DMS79 (cell line): Measurements from ENCODE around the gene CNTNAP3B.
"Not testable (repeated sequence)": the region's sequence is repeated elsewhere in the genome, so short reads cannot be mapped to it uniquely, and the experiment has no call there.

Experiments
- DNase-seq: peaks from one replicate; lab custom pipeline; 2025; lab: John Stamatoyannopoulos, UW

Gene CNTNAP3B

DNA sequence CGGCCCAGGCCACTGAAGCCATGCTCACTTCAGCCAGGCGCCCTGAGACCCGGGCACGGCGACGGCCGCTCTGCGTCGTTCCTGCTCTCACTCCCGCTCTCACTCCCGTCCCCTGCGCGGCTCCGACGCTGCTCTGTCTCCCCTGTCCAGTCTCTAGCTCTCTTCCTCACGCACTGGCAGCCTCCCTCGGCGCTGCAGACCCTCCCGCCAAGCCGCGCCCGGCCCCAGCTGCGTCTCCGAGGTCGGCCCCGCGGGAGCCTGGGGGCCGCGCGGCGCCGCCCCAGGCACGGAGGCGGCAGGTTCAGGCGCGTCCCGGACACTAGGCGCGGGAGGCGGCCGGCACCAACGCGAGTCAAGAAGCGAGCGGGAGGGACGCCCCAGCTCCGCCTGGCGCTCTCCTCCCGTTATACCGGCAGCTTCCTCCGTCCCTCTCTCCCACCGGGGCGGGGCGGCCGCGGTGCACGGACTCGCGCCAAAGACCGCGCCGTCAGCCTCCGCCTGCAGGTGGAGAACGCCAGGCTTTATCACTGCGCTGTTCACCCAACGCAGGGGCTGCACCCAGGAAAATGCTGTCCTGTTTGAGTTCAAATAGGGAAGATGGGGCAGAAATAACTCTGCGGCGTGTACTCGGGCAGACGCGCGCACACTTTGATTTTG lies at the start of gene CNTNAP3B:
TSS of gene CNTNAP3B (minus strand) at position 354 of the 657 bp plus-strand sequence. CDS start at position 22, 332 bp downstream.
- DNase-seq: not testable (repeated sequence)

- not testable (repeated sequence) for DNase-seq
These were observed 31.1 kb upstream of the CNTNAP3B start for GRCh38 chr9:42160299-42160698.

GRCh38 chr9:42127056-42127841 lies 2.0 kb downstream of the CNTNAP3B start:
- not testable (repeated sequence) for DNase-seq

- DNase-seq: not testable (repeated sequence)
These were observed 8.2 kb downstream of the CNTNAP3B start for GRCh38 chr9:42121007-42121406.

DNA sequence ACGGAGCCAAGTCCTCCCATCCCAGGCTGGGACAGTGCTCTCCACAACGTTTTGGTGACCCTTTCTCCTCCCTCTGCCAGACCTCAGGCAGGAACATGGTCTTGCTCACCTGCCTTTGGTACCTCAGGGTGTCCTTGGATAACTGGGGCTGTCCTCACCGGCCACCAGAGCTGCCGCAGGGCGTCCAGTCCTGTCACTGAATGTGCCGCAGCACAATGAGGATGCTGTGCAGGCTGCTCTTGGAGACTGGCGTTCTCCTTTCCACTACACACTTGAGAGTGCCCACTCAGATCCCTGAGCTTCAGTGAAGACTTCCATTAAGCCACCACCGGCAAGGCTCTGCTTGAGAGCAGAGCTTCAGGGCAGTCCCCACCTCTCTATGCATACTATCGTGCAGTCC lies 33.3 kb downstream of the CNTNAP3B start:
- DNase-seq: not testable (repeated sequence)

GRCh38 chr9:42084559-42084952 lies 44.7 kb downstream of the CNTNAP3B start:
- not testable (repeated sequence) for DNase-seq

- DNase-seq: not testable (repeated sequence)
These were observed 45.2 kb downstream of the CNTNAP3B start for GRCh38 chr9:42083877-42084558.

- DNase-seq: not testable (repeated sequence)
These were observed 48.9 kb downstream of the CNTNAP3B start for GRCh38 chr9:42080376-42080775.

GRCh38 chr9:42074868-42075267 lies 54.4 kb downstream of the CNTNAP3B start:
- not testable (repeated sequence) for DNase-seq

DNA sequence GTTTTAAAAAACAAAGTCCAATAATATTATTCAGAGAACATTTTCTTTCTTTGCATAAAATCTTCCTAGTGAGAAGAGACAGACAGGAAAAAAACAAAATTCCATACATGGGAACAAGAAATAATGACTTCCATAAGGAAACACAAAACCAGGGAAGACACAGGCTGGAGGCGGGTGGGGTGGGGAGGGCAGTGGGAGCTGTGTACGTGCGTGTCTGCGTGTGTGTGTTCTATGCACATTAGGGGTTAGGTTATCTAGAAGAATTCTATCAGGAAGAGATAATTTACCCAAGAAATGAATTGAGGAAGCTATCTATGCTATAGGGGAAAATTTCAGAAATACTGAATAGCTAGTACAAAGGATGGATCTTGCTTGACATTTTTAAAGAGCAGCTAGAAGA lies 58.2 kb downstream of the CNTNAP3B start:
- DNase-seq: not testable (repeated sequence)

- not testable (repeated sequence) for DNase-seq
These were observed 59.0 kb downstream of the CNTNAP3B start for GRCh38 chr9:42070035-42070799.

DNA sequence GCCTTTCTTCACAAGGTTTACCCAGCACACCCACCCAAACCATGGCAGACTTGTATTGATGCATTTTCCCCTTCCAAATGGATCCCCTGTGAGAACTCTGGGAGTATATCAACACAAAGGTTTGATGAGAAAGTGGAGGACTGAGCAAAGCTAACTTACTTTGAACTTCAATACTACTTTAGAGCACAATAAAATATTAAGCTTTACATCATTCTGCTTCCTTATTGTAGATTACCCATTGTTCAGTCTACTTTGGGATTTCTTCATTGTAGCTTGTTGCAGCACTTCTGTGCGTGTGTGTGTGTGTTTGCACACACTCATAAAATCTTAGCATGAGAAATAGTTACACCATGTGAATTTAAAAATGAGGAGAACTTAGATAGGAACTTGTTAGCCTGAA lies 75.4 kb downstream of the CNTNAP3B start:
- DNase-seq: not testable (repeated sequence)

GRCh38 chr9:42050701-42051100 lies 78.5 kb downstream of the CNTNAP3B start:
- DNase-seq: not testable (repeated sequence)

GRCh38 chr9:42044422-42045010 lies 84.7 kb downstream of the CNTNAP3B start:
- not testable (repeated sequence) for DNase-seq

DNA sequence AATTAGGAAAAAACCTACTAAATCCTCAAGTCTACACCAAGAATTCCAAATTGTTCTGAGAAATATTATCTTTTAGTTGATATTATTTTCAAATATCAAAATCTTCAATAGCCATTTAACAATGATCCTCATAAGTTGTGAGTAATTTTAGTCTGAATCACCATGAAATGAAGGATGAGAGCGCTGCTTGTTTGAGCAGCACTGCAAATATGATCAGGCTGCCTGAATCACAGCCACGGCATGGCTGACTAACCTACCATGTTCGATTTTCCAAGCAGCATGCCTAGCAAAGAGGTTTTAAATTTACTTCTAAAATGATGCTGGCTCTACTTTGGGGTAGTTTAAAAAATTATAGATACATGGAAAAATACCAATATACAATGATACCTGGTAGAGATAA lies 95.7 kb downstream of the CNTNAP3B start:
- not testable (repeated sequence) for DNase-seq

DNA sequence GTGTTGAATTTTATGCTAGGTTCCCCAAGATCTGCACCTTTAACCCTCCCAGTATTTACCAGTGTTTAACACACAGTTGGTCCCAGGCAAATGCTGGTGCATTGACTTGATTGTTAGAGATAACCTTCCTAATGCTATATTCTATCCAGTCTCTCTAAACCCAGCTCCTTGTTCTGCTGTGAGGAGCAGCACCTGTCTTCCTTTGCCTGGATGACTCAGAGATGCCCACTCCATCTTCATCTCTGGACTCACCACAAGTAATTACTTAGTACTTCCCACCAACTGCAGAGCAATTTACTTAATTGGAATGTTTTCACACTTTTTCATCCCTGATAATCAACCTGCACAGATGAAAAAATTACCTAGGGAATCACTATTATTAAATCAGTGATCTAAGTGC lies 108.6 kb downstream of the CNTNAP3B start:
- not testable (repeated sequence) for DNase-seq

DNA sequence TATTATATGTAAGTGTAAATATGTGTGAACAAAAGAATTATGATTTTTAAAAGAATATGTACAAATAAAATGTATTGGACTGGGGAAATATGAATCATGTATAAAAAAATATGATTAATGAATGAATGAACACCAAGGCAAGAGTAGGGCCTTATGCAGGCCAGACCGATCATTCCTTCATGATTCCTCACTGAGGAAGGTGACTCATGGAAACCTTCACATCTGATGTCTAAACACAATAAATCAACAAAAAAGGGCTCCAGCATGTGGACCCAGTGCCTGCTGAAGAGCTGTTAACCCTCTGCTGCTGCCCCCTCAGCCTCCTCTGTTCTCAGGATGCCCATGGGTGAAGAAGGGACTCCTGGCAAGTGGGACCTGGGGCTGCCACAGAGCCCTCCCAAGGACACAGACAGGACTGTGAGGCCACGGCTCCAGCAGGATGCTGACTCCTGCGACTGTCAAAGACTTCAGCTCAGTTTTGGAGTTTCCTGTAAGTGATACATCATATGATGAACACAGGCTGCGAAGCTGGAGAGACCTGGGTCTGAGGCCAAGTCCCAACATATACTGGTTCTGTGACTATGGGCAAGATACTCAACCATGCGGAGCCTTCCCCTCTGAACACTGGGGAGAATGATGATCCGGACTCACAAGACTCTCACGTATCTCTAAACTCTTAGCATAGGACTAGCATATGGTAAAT lies 110.9 kb downstream of the CNTNAP3B start:
- DNase-seq: not testable (repeated sequence)

DNA sequence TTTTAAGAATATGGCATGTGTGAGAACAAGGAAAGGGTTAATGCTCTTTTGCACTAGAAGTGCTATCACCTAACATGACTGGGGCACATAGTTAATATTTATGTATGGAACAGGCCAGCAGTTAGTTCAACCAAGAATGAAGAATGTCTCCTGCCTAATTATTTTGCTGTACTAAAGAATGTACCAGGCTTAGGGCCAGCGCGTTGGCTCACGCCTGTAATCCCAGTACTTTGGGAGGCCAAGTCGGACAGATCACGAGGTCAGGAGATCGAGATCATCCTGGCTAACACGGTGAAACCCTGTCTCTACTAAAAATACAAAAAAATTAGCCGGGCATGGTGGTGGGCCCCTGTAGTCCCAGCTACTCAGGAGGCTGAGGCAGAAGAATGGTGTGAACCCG lies 114.9 kb downstream of the CNTNAP3B start:
- not testable (repeated sequence) for DNase-seq

- not testable (repeated sequence) for DNase-seq
These were observed 137.6 kb downstream of the CNTNAP3B start for GRCh38 chr9:41991607-41992006.

GRCh38 chr9:41980271-41980670 lies 149.0 kb downstream of the CNTNAP3B start:
- DNase-seq: not testable (repeated sequence)
